Activated CD4-positive, alpha-beta T cell treated with anti-CD3 and anti-CD28 coated beads for 1 hour (primary cell): ENCODE data around the gene CLIP1.

Experiments used
- DNase-seq: peaks from one replicate; pipeline ENCODE4 v3.0.0-alpha.2; 2020

Gene CLIP1

GRCh38 chr12:122354958-122355641 lies 67.4 kb downstream of the CLIP1 start:
- DNase-seq, result no peak

- DNase-seq, result no peak
Observed at GRCh38 chr12:122352394-122352793, 70.1 kb downstream of the CLIP1 start.

GRCh38 chr12:122350141-122350848 lies 72.2 kb downstream of the CLIP1 start:
- DNase-seq, result no peak

GRCh38 chr12:122349078-122349477 lies 73.4 kb downstream of the CLIP1 start:
- DNase-seq, result no peak

GRCh38 chr12:122348505-122348904 lies 74.0 kb downstream of the CLIP1 start:
- DNase-seq, result no peak

- DNase-seq, result no peak
Observed at GRCh38 chr12:122346054-122346453, 76.4 kb downstream of the CLIP1 start.

GRCh38 chr12:122345042-122345441 lies 77.4 kb downstream of the CLIP1 start:
- DNase-seq, result no peak

- peak; percentile 12 for DNase-seq
Observed at GRCh38 chr12:122336015-122336946, 86.2 kb downstream of the CLIP1 start.

- DNase-seq, result no peak
Observed at GRCh38 chr12:122333142-122334087, 89.1 kb downstream of the CLIP1 start.

- no peak for DNase-seq
Observed at GRCh38 chr12:122327494-122328385, 94.7 kb downstream of the CLIP1 start.

GRCh38 chr12:122327014-122327413 lies 95.5 kb downstream of the CLIP1 start:
- no peak for DNase-seq

- no peak for DNase-seq
Observed at GRCh38 chr12:122326586-122326985, 95.9 kb downstream of the CLIP1 start.

GRCh38 chr12:122323311-122324019 lies 99.0 kb downstream of the CLIP1 start:
- no peak for DNase-seq

- no peak for DNase-seq
Observed at GRCh38 chr12:122322501-122322900, 100.0 kb downstream of the CLIP1 start.

- no peak for DNase-seq
Observed at GRCh38 chr12:122318607-122319605, 103.6 kb downstream of the CLIP1 start.

GRCh38 chr12:122312926-122313325 lies 109.5 kb downstream of the CLIP1 start:
- DNase-seq, result no peak

GRCh38 chr12:122311696-122312095 lies 110.8 kb downstream of the CLIP1 start:
- no peak for DNase-seq

GRCh38 chr12:122310626-122311333 lies 111.7 kb downstream of the CLIP1 start:
- DNase-seq, result no peak
